Glomerular visceral epithelial cell (primary cell): Measurements from ENCODE around the gene CMSS1.

Source experiments
- DNase-seq: peaks from one replicate; pipeline ENCODE4 v3.0.0-alpha.2; 2016; ENCODE audit errors: extremely low spot score

The CMSS1 gene

GRCh38 chr3:99852851-99853250 is 35.2 kb downstream of the CMSS1 start:
- DNase-seq: no peak

- DNase-seq: no peak
These were observed 37.2 kb downstream of the CMSS1 start for GRCh38 chr3:99854756-99855298.

GRCh38 chr3:99855900-99856299 is 38.2 kb downstream of the CMSS1 start:
- DNase-seq: no peak

- DNase-seq: no peak
These were observed 39.0 kb downstream of the CMSS1 start for GRCh38 chr3:99856437-99857220.

GRCh38 chr3:99857278-99857677 is 39.6 kb downstream of the CMSS1 start:
- DNase-seq: no peak

GRCh38 chr3:99858469-99858868 is 40.8 kb downstream of the CMSS1 start:
- DNase-seq: no peak

GRCh38 chr3:99859825-99860224 is 42.2 kb downstream of the CMSS1 start:
- DNase-seq: peak; percentile 78

- no peak for DNase-seq
These were observed 43.6 kb downstream of the CMSS1 start for GRCh38 chr3:99861216-99861615.

GRCh38 chr3:99862208-99862607 is 44.5 kb downstream of the CMSS1 start:
- peak; percentile 57 for DNase-seq

GRCh38 chr3:99863002-99863401 is 45.3 kb downstream of the CMSS1 start:
- DNase-seq: no peak

GRCh38 chr3:99863588-99863987 is 45.9 kb downstream of the CMSS1 start:
- no peak for DNase-seq

- no peak for DNase-seq
These were observed 46.6 kb downstream of the CMSS1 start for GRCh38 chr3:99864289-99864688.

GRCh38 chr3:99865321-99865720 is 47.7 kb downstream of the CMSS1 start:
- DNase-seq: no peak

- peak; percentile 79 for DNase-seq
These were observed 48.6 kb downstream of the CMSS1 start for GRCh38 chr3:99866261-99866761.

GRCh38 chr3:99867594-99868310 is 50.1 kb downstream of the CMSS1 start:
- no peak for DNase-seq

- peak; percentile 28 for DNase-seq
These were observed 50.6 kb downstream of the CMSS1 start for GRCh38 chr3:99868311-99868646.

GRCh38 chr3:99869621-99870020 is 52.0 kb downstream of the CMSS1 start:
- DNase-seq: no peak

GRCh38 chr3:99870712-99871111 is 53.0 kb downstream of the CMSS1 start:
- DNase-seq: no peak

- no peak for DNase-seq
These were observed 53.8 kb downstream of the CMSS1 start for GRCh38 chr3:99871231-99872045.

GRCh38 chr3:99872923-99873254 is 55.2 kb downstream of the CMSS1 start:
- no peak for DNase-seq

GRCh38 chr3:99873269-99874102 is 55.8 kb downstream of the CMSS1 start:
- DNase-seq: no peak
